Hematopoietic multipotent progenitor cell (in vitro differentiated cells): ENCODE data around the gene TMEM164. TPM values are rescaled to one million over a fixed set of nuclear protein-coding genes. Genes with fewer than 3 reads are reported as not detected.

ENCODE experiments used
- DNase-seq, 3 donors: peaks; one replicate each; pipeline ENCODE4 v3.0.0-alpha.2; 2011 to 2015; ENCODE audit warnings: low read depth in 2 of 3, low spot score in 2 of 3
- total RNA-seq: library from RNA; depleted of rRNA; stranded (reverse); fragments of >200 nt; gene quantifications from one replicate; pipeline ENCODE4 v1.2.3, GENCODE V29; 2012

The TMEM164 gene
- total RNA-seq, 1 donor: 33.1 TPM

- no peak for DNase-seq
Observed at GRCh38 chrX:110062919-110063318, 60.0 kb downstream of the TMEM164 start.

- no peak for DNase-seq
Observed at GRCh38 chrX:110066488-110067225, 63.7 kb downstream of the TMEM164 start.

- DNase-seq: no peak
Observed at GRCh38 chrX:110070970-110071369, 68.1 kb downstream of the TMEM164 start.

GRCh38 chrX:110081320-110081719, 78.4 kb downstream of the TMEM164 start:
- DNase-seq: no peak

GRCh38 chrX:110081740-110082139, 78.8 kb downstream of the TMEM164 start:
- DNase-seq: no peak

- DNase-seq: no peak
Observed at GRCh38 chrX:110082161-110082560, 79.2 kb downstream of the TMEM164 start.

- no peak for DNase-seq
Observed at GRCh38 chrX:110086162-110086915, 83.4 kb downstream of the TMEM164 start.

- DNase-seq: no peak
Observed at GRCh38 chrX:110086916-110087484, 84.1 kb downstream of the TMEM164 start.

GRCh38 chrX:110087485-110088356, 84.8 kb downstream of the TMEM164 start:
- no peak for DNase-seq

- DNase-seq: peak in 2 of 3 donors; percentile 73 to 76
Observed at GRCh38 chrX:110089656-110090403, 86.9 kb downstream of the TMEM164 start.

- DNase-seq: no peak
Observed at GRCh38 chrX:110097920-110098319, 95.0 kb downstream of the TMEM164 start.

- no peak for DNase-seq
Observed at GRCh38 chrX:110103344-110103743, 100.4 kb downstream of the TMEM164 start.

GRCh38 chrX:110104078-110104477, 101.2 kb downstream of the TMEM164 start:
- no peak for DNase-seq

GRCh38 chrX:110108381-110108821, 105.5 kb downstream of the TMEM164 start:
- peak in 2 of 3 donors; percentile 29 to 56 for DNase-seq

- DNase-seq: no peak
Observed at GRCh38 chrX:110114260-110114776, 111.4 kb downstream of the TMEM164 start.

GRCh38 chrX:110116066-110116980, 113.4 kb downstream of the TMEM164 start:
- DNase-seq: no peak

GRCh38 chrX:110118530-110118929, 115.6 kb downstream of the TMEM164 start:
- no peak for DNase-seq

- no peak for DNase-seq
Observed at GRCh38 chrX:110119480-110119879, 116.6 kb downstream of the TMEM164 start.

GRCh38 chrX:110120025-110120424, 117.1 kb downstream of the TMEM164 start:
- DNase-seq: no peak
